Activated naive CD8-positive, alpha-beta T cell treated with anti-CD3 and anti-CD28 coated beads for 36 hours (primary cell): Measurements from ENCODE around the gene RSPH9. TPM values are rescaled to one million over a fixed set of nuclear protein-coding genes. Genes with fewer than 3 reads are reported as not detected.
A peak's percentile ranks its signal among the peaks of the same experiment; 100 is the strongest.
"Not testable (repeated sequence)": the region's sequence is repeated elsewhere in the genome, so short reads cannot be mapped to it uniquely, and the experiment has no call there.

Source experiments
- DNase-seq: peaks from one replicate; pipeline ENCODE4 v3.0.0; 2021
- H3K27ac Mint-ChIP-seq: one replicate; pipeline ENCODE4 v1.8.0; 2022; ENCODE audit warnings: mild to moderate bottlenecking, moderate library complexity, mixed read lengths
- H3K27me3 Mint-ChIP-seq: one replicate; pipeline ENCODE4 v1.8.0; 2022; ENCODE audit warnings: mild to moderate bottlenecking, mixed read lengths
- H3K36me3 Mint-ChIP-seq: one replicate; pipeline ENCODE4 v1.8.0; 2021; ENCODE audit warnings: mild to moderate bottlenecking, mixed read lengths
- H3K4me1 Mint-ChIP-seq: one replicate; pipeline ENCODE4 v1.8.0; 2021; ENCODE audit warnings: mixed read lengths
- H3K4me3 Mint-ChIP-seq: one replicate; pipeline ENCODE4 v1.8.0; 2022; ENCODE audit warnings: mild to moderate bottlenecking, moderate library complexity, mixed read lengths
- H3K9me3 Mint-ChIP-seq: one replicate; pipeline ENCODE4 v1.8.0; 2022; ENCODE audit warnings: mixed read lengths
- total RNA-seq, 2 experiments: library from RNA; stranded (reverse); gene quantifications; one replicate each; pipeline ENCODE4 v1.2.3, GENCODE V29; 2021

The RSPH9 gene
- total RNA-seq, 2 experiments from 2014 or later, result not detected

- no peak for DNase-seq
- H3K27me3 Mint-ChIP-seq, result no peaks in the 10 kb centered on the region
- peaks cover 25% of the 10 kb centered on the region for H3K4me1 Mint-ChIP-seq
- H3K36me3 Mint-ChIP-seq, result peaks cover 24% of the 10 kb centered on the region
- H3K9me3 Mint-ChIP-seq, result no peaks in the 10 kb centered on the region
- H3K4me3 Mint-ChIP-seq, result no peak overlapping the region
- H3K27ac Mint-ChIP-seq, result no peak overlapping the region
Observed at GRCh38 chr6:43623880-43624785, 20.7 kb upstream of the RSPH9 start.

GRCh38 chr6:43624786-43625288 lies 20.0 kb upstream of the RSPH9 start:
- H3K4me1 Mint-ChIP-seq, result peaks cover 25% of the 10 kb centered on the region
- H3K27me3 Mint-ChIP-seq, result no peaks in the 10 kb centered on the region
- H3K4me3 Mint-ChIP-seq, result no peak overlapping the region
- no peak for DNase-seq
- H3K9me3 Mint-ChIP-seq, result no peaks in the 10 kb centered on the region
- H3K36me3 Mint-ChIP-seq, result peaks cover 24% of the 10 kb centered on the region
- no peak overlapping the region for H3K27ac Mint-ChIP-seq

GRCh38 chr6:43625393-43625992 lies 19.3 kb upstream of the RSPH9 start:
- DNase-seq, result no peak
- Mint-ChIP-seq H3K4me3 (no peak overlapping the region), H3K27me3 (no peaks in the 10 kb centered on the region), H3K4me1 (peaks cover 30% of the 10 kb centered on the region), H3K9me3 (no peaks in the 10 kb centered on the region), H3K27ac (no peak overlapping the region), H3K36me3 (peaks cover 24% of the 10 kb centered on the region)

GRCh38 chr6:43627008-43627825 lies 17.6 kb upstream of the RSPH9 start:
- H3K4me1 Mint-ChIP-seq, result peaks cover 34% of the 10 kb centered on the region
- H3K27ac Mint-ChIP-seq, result peak overlapping the region; percentile 83
- no peaks in the 10 kb centered on the region for H3K27me3 Mint-ChIP-seq
- DNase-seq, result no peak
- no peaks in the 10 kb centered on the region for H3K9me3 Mint-ChIP-seq
- peak overlapping the region; percentile 61 for H3K4me3 Mint-ChIP-seq
- peaks cover 19% of the 10 kb centered on the region for H3K36me3 Mint-ChIP-seq

- H3K36me3 Mint-ChIP-seq, result peaks cover 17% of the 10 kb centered on the region
- H3K27me3 Mint-ChIP-seq, result no peaks in the 10 kb centered on the region
- DNase-seq, result peak; percentile 65
- H3K9me3 Mint-ChIP-seq, result no peaks in the 10 kb centered on the region
- H3K27ac Mint-ChIP-seq, result peak overlapping the region; percentile 98
- peaks cover 34% of the 10 kb centered on the region for H3K4me1 Mint-ChIP-seq
- H3K4me3 Mint-ChIP-seq, result peak overlapping the region; percentile 100
Observed at GRCh38 chr6:43628393-43629103, 16.3 kb upstream of the RSPH9 start.

- Mint-ChIP-seq H3K4me3 (peak within 1 kb of the TSS; percentile 100), H3K9me3 (no peaks in the 10 kb centered on the region), H3K27ac (peak within 1 kb of the TSS; percentile 98), H3K27me3 (no peaks in the 10 kb centered on the region), H3K4me1 (peaks cover 34% of the 10 kb centered on the region), H3K36me3 (peaks cover 14% of the 10 kb centered on the region)
- DNase-seq, result peak; percentile 97
Observed at GRCh38 chr6:43629104-43629504, 15.7 kb upstream of the RSPH9 start, which contains the start of gene GTPBP2. Gene GTPBP2, minus strand, starts transcription at chr6:43629264. Its CDS starts 102 bp downstream, at chr6:43629162.

- Mint-ChIP-seq H3K36me3 (peaks cover 14% of the 10 kb centered on the region), H3K27me3 (no peaks in the 10 kb centered on the region), H3K9me3 (no peaks in the 10 kb centered on the region), H3K4me1 (peaks cover 35% of the 10 kb centered on the region), H3K27ac (peak overlapping the region; percentile 98), H3K4me3 (peak overlapping the region; percentile 100)
- DNase-seq, result peak; percentile 93
Observed at GRCh38 chr6:43629505-43630300, 15.1 kb upstream of the RSPH9 start.

- no peak for DNase-seq
- no peaks in the 10 kb centered on the region for H3K9me3 Mint-ChIP-seq
- peaks cover 41% of the 10 kb centered on the region for H3K4me1 Mint-ChIP-seq
- peak overlapping the region; percentile 15 for H3K4me3 Mint-ChIP-seq
- H3K27ac Mint-ChIP-seq, result peak overlapping the region; percentile 67
- no peaks in the 10 kb centered on the region for H3K27me3 Mint-ChIP-seq
- H3K36me3 Mint-ChIP-seq, result peaks cover 11% of the 10 kb centered on the region
Observed at GRCh38 chr6:43630980-43631619, 13.7 kb upstream of the RSPH9 start.

GRCh38 chr6:43633002-43633401 lies 11.8 kb upstream of the RSPH9 start:
- H3K9me3 Mint-ChIP-seq, DNase-seq, H3K27ac Mint-ChIP-seq, H3K27me3 Mint-ChIP-seq, H3K4me3 Mint-ChIP-seq: not testable (repeated sequence)
- Mint-ChIP-seq H3K4me1 (peaks cover 29% of the 10 kb centered on the region), H3K36me3 (peaks cover 16% of the 10 kb centered on the region)

- H3K4me3 Mint-ChIP-seq, result peak overlapping the region; percentile 91
- H3K4me1 Mint-ChIP-seq, result peaks cover 35% of the 10 kb centered on the region
- H3K27ac Mint-ChIP-seq, result peak overlapping the region; percentile 89
- peaks cover 23% of the 10 kb centered on the region for H3K36me3 Mint-ChIP-seq
- no peak for DNase-seq
- no peaks in the 10 kb centered on the region for H3K27me3 Mint-ChIP-seq
- no peaks in the 10 kb centered on the region for H3K9me3 Mint-ChIP-seq
Observed at GRCh38 chr6:43634702-43635303, 10.0 kb upstream of the RSPH9 start.

- H3K9me3 Mint-ChIP-seq, result no peaks in the 10 kb centered on the region
- H3K27ac Mint-ChIP-seq, result peak within 1 kb of the TSS; percentile 89
- peaks cover 34% of the 10 kb centered on the region for H3K4me1 Mint-ChIP-seq
- H3K4me3 Mint-ChIP-seq, result peak within 1 kb of the TSS; percentile 91
- peak; percentile 87 for DNase-seq
- no peaks in the 10 kb centered on the region for H3K27me3 Mint-ChIP-seq
- peaks cover 30% of the 10 kb centered on the region for H3K36me3 Mint-ChIP-seq
Observed at GRCh38 chr6:43635387-43636307, 9.2 kb upstream of the RSPH9 start, which contains the start of gene MAD2L1BP. Gene MAD2L1BP, plus strand, starts transcription at chr6:43635840. Its CDS starts 36 bp downstream, at chr6:43635876.

- Mint-ChIP-seq H3K27ac (peak overlapping the region; percentile 89), H3K27me3 (no peaks in the 10 kb centered on the region), H3K4me3 (peak overlapping the region; percentile 91), H3K9me3 (no peaks in the 10 kb centered on the region), H3K4me1 (peaks cover 30% of the 10 kb centered on the region), H3K36me3 (peaks cover 31% of the 10 kb centered on the region)
- DNase-seq, result no peak
Observed at GRCh38 chr6:43636308-43636659, 8.6 kb upstream of the RSPH9 start.
